AG08396 (cell line): ENCODE results near the gene MDFI.

ENCODE experiments used
- DNase-seq: peaks from one replicate; pipeline ENCODE4 v3.0.0; 2012; ENCODE audit warnings: low spot score, mixed read lengths

Gene MDFI

GRCh38 chr6:41634657-41635056, 3.6 kb upstream of the MDFI start:
- no peak for DNase-seq

- no peak for DNase-seq
Observed at GRCh38 chr6:41635365-41635764, 2.9 kb upstream of the MDFI start.

- DNase-seq: peak; percentile 54
Observed at GRCh38 chr6:41636833-41637193, 1.5 kb upstream of the MDFI start.

- DNase-seq: no peak
Observed at GRCh38 chr6:41637194-41638001, 870 bp upstream of the MDFI start.

GRCh38 chr6:41638935-41639808, 904 bp downstream of the MDFI start:
- DNase-seq: no peak

GRCh38 chr6:41639809-41640371, 1.6 kb downstream of the MDFI start:
- DNase-seq: no peak

- DNase-seq: no peak
Observed at GRCh38 chr6:41640426-41640825, 2.2 kb downstream of the MDFI start.

- DNase-seq: no peak
Observed at GRCh38 chr6:41641352-41641925, 3.2 kb downstream of the MDFI start.

- no peak for DNase-seq
Observed at GRCh38 chr6:41642090-41642959, 4.1 kb downstream of the MDFI start.

- no peak for DNase-seq
Observed at GRCh38 chr6:41642960-41643898, 5.0 kb downstream of the MDFI start.

GRCh38 chr6:41643899-41644269, 5.6 kb downstream of the MDFI start:
- DNase-seq: no peak

GRCh38 chr6:41644297-41644879, 6.1 kb downstream of the MDFI start:
- no peak for DNase-seq

- no peak for DNase-seq
Observed at GRCh38 chr6:41645007-41645618, 6.8 kb downstream of the MDFI start.

- no peak for DNase-seq
Observed at GRCh38 chr6:41646026-41646795, 7.9 kb downstream of the MDFI start.

GRCh38 chr6:41647061-41647511, 8.8 kb downstream of the MDFI start:
- no peak for DNase-seq

GRCh38 chr6:41648070-41648585, 9.9 kb downstream of the MDFI start:
- DNase-seq: no peak

GRCh38 chr6:41648921-41649320, 10.7 kb downstream of the MDFI start:
- DNase-seq: no peak

- DNase-seq: no peak
Observed at GRCh38 chr6:41649596-41649995, 11.3 kb downstream of the MDFI start.

GRCh38 chr6:41650120-41650519, 11.9 kb downstream of the MDFI start:
- DNase-seq: no peak
